GM18502 (cell line): ENCODE data around the gene GNGT1.
"Not testable (repeated sequence)": the region's sequence is repeated elsewhere in the genome, so short reads cannot be mapped to it uniquely, and the experiment has no call there.

Experiments used
- ATAC-seq: cut with Tn5 transposase; IDR thresholded peaks from one replicate; pipeline ENCODE4 v1.9.1; 2021; ENCODE audit warnings: mild to moderate bottlenecking; ENCODE audit not compliant: unreplicated experiment, poor library complexity

The GNGT1 gene

DNA sequence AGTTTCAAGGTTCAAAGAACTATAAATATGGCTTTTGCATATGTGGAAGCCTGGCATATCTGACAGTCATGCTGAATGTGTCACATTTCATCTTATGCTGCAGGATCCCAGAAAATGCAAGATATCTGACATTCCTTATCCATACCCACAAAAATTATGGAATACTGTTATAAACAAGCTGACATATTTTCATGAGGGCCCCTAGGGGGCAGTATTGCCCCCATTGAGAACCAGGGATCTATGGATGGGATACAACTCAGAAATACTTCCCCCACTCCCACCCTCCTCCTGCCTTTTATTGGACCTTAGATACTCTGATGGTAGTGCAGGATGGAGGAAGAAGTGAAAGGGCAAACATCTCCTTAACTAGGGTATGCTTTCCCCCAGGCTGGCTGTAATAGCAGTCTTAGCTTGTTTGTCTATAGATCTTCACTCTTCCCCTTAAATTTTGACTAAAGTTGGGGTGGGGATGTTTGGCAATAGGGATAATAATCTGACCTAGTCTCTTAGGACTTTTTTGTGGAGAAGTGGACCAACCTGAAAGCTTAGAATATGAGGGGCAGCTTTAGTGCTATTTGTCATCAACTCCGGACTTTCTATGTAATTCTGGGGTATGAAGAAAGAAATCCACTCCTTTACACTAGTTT is 3.5 kb upstream of the GNGT1 start:
- ATAC-seq, result no peak

DNA sequence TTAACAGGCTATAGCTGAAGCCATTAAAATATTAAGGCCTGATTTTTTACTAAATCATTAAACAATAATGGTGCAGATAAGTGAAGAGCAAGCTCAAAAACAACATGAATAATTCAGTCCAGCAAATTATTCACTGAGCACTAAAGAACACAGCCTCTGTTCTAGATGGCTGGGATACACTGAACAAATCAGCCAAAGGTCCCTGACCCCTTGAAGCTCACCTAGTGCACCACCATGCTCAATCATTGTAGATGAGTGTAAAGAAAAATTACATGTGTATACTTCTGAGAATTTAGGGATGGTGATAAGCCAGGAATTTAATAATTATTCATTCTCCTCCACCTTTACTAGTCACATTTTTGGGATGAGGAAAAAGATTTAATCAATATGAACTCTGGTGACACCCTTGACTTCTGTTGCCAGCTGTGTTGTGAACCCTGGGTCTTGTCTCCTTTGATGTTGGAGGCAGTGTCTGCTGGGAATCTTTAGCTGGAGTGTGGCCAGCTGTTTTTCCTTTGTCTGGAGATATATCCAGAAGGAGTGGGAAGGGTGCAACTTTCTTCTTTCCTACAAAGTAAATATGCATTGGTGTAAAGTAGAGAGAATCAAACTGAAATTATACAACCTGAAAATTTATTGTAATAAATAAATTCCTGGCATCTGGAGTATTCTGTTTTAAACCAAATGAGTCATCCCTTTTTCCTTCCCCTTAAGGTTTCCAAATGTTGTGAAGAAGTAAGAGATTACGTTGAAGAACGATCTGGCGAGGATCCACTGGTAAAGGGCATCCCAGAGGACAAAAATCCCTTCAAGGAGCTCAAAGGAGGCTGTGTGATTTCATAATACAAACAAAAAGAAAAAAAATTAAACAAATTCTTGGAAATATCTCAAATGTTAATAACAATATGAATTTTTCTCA is 4.0 kb downstream of the GNGT1 start:
- no peak for ATAC-seq

DNA sequence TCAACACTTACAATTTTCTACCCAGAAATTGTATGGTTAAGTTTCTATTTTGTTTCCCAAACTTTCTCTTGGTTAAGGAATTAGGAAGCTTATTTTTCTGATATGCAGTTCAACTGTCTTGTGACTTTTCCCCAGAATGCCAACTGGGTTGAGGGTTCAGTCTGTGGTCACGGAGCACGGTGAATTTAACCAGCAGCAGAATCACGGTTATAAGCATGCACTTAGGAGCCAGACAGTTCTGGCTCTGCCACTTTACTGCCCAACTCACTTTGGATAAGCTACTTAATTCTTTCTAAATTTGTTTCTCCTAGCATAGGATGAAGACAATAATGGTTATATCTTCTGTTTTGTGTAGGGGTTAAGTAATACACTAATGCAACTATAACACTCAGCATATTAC is 4.9 kb downstream of the GNGT1 start:
- ATAC-seq, result peak; percentile 12

DNA sequence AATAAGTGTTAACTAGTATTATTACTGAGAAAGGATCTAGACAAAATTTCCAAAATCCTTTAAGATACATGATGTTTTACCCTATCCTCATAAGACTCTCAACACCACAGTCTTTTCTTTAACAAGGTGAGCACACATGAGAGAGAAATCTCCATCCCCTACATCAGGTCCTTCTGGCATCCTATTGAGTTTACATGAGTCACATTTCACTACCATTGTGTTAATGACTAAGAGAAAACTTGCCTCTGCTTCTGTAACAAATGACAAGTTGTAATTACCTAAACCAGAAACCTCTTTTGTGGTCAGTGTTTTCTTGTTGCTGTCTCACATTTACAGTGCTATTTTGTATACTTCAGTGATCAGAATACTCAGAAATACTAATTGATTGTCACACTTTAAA is 5.3 kb downstream of the GNGT1 start:
- ATAC-seq, result peak; percentile 64

DNA sequence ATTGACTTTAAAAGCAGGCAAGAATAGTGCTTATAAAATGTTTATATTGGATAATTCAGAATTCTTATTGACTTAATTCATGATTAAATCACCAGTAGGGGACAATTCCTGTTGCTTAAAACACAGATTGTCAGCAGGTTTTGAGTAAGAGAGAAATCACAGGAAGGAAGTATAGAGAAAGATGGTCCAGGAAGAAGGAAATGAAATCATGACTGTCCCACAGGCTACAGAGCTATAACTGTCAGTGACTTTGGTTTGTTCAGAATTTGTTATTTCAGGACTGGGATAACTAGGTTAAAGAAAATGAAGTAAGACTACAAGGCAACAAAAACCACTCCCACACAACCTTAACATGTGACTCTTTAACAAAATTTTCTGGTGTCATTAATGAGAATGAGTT is 6.8 kb downstream of the GNGT1 start:
- ATAC-seq, result no peak

DNA sequence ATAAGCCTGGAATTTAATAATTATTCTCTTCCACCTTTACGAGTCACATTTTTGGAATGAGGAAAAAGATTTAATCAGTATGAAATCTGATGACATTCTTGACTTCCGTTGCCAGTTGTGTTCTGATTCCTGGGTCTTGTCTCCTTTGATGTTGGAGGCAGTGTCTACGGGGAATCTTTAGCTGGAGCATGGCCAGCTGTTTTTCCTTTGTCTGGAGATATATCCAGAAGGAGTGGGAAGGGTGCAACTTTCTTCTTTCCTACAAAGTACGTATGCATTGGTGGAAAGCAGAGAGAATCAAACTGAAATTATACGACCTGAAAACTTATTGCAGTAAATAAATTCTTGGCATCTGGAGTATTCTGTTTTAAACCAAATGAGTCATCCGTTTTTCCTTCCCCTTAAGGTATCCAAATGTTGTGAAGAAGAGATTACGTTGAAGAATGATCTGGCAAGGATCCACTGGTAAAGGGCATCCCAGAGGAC is 8.3 kb downstream of the GNGT1 start:
- no peak for ATAC-seq

DNA sequence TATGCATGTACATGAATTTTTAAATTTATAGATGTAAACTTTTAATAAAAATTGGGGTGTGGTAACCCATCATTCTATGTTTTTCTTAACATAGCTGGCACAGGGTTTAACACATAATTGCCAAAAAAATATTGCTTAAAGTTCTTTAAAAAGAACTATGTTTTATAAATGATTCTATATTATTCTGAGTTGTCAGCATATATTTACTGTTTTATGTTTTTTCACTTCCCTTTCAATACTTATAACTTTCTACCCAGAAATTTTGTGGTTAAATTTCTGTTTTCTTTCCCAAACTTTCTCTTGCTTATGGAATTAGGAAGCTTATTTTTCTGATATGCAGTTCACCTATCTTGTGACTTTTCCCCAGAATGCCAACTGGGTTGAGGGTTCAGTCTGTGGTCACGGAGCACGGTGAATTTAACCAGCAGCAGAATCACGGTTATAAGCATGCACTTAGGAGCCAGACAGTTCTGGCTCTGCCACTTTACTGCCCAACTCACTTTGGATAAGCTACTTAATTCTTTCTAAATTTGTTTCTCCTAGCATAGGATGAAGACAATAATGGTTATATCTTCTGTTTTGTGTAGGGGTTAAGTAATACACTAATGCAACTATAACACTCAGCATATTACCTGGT is 9.0 kb downstream of the GNGT1 start:
- not testable (repeated sequence) for ATAC-seq

DNA sequence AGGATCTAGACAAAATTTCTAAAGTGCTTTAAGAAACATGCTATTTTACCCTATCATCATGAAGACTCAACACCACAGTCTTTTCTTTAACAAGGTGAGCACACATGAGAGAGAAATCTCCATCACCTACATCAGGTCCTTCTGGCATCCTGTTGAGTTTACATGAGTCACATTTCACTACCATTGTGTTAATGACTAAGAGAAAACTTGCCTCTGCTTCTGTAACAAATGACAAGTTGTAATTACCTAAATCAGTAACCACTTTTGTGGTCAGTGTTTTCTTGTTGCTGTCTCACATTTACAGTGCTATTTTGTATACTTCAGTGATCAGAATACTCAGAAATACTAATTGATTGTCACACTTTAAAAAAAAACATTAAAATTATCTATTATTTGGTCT is 9.5 kb downstream of the GNGT1 start:
- not testable (repeated sequence) for ATAC-seq

DNA sequence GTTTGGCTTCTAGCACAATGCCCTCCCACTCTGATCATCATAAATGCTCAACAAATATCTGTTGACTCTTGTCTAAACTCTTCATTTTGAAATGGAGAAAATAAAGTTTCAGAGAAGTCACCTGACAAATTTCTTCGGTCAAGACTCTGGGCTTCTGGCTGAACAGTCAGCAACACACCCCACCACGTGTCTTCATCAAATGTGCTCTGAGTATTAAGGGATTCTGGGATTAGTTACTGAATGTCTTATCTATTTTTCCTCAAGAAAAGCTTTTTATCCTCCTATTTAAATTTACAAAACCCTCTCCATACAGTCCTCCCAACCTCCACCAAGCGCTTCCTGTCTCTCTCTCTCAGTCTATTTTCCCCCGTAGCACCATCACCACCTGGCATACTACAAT is 9.9 kb downstream of the GNGT1 start:
- not testable (repeated sequence) for ATAC-seq

DNA sequence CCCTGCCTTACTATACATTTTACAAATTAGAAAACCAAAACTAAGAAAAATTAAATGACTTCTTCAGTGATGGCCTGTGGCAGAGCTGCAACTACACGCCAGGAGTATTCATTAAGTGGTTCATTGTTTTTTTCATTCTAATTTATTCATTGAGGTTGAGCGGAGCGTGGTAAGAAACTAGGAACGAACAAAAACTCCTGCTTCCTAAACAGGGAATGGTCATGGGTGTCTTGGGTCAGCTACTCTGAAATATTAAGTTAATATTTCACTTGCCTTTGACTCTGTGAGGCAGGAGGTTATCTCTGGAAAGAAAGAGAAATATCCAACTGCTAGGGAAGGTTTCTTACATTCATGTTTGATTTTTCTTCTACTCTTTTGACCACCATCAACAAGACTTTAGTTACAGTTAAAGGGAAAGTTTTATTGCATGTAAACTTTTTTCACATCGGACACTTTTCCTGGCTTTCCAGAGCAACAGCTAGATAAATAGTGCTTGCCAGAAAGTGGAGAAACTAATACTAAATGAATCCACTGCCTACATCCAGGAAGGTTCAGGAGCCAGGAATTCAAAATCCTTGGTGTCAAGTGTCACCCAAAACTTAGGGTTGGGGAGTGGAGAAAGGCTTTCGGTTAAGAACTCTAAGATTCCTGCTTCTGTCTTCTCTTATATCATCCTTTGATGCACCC is 14.3 kb downstream of the GNGT1 start:
- no peak for ATAC-seq

DNA sequence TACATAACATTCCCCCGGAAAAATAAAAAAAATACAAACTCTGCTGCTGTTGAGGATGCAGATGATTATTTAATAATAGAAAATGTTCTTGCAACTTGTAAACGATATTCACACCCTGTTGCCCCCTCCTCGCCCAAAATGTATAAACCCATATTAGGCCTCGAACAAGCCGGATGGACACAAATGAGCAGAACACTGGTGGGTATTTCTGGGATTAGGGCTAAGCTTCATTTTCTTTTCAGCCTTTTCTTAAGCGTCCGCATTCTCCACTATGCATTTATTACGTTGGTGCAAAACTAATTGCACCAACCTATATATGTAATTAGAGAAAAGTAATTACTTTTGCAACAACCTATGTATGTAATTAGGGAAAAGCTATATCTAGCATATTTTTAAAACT is 14.8 kb downstream of the GNGT1 start:
- ATAC-seq, result no peak

DNA sequence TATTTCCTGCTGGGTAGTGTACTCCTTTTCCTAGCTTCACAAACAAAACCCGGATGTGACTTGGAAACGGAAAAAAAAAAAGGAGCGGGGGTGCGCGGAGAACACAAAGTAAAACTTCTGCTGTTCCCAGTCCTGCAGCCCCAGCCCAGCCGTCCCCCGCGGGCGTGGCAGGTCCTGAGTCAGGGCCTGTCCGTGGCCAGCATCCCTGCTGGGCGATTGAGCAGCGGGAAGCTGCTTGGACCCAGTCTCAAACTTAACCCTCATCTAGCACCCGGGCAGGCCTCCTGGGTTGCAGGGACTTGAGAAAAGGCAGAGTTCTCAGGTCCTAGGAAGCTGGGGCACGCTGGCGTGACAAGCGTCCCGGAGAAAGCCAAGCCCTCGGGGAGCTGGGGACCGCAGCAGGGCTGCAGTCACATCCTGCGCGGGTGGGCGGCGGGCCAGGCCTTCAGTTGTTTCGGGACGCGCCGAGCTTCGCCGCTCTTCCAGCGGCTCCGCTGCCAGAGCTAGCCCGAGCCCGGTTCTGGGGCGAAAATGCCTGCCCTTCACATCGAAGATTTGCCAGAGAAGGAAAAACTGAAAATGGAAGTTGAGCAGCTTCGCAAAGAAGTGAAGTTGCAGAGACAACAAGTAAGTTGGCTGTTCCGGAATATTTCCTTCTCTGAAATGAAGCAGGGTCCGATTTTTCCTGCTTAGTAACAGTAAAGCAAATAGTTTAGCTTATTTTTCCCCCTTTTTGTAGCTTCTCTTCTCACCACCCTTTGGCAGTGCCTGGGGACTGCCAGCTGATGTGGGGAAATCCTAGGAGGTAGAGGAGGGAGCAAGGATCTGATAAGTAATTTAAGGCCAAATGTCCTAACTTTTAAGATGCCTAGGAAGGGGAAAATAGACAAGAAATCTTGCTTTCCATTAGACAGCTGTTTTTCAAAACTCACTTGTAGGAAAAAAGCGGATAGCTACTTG is 15.5 kb downstream of the GNGT1 start, which contains the start of gene GNG11:
Gene GNG11, plus strand, starts transcription at position 129 of the 960 bp plus-strand sequence. Its CDS starts 403 bp downstream, at position 532.
- peak; percentile 98 for ATAC-seq

DNA sequence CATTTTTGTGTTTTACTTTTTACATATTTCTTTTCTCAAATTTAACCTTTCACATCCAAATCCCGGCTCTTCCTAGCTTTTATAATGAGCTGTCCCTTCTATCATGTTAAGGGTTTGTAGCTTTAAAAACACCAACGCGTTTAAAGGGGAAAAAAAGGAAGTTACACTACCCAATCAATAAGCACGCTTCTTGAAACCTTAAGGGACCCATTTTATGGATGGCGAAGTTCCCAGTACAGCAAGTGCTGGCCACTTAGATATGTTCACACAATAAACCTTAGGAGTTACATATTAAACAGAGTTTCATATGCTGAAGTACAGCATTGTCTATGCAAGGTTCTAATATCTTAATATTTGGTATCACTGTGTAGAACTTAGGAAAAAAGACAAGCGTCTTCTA is 16.9 kb downstream of the GNGT1 start:
- ATAC-seq, result no peak

DNA sequence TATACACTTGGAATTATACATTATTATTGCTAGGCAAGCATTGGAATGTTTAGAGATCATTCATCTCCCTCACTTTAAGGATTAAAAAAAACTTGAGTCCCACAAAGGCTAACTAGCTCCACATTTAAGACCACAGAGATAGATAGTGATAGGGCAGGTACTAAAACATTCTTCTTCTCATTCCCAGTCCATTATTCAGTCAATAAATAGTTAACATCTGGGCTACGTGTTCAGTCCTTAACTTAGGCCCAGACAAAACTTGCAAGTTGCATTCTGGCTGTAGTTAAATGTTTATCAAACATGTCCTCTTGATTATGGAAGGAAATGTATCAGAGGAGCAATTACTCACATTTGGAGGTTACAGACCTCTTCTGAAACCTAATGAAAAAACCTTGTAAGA is 17.6 kb downstream of the GNGT1 start:
- no peak for ATAC-seq

DNA sequence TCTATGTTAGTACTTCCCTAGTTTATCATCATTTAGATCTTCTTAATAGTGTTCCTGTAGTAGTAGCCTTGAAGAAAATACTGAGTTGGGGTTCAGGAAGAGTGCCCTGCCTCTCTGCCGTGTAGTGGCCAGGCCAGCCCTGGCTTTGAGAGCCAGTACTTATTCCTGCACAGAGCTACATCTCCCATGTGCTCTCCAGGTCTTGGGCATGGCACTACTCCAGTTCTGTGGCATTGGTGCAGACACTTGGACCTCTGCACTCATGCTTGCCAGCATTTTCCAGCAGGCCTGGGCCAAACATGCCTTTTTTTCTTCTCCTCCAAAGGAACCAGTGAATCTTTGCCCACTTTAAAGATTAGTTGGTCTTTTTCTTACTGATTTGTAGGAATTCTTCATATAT is 20.4 kb downstream of the GNGT1 start:
- no peak for ATAC-seq

DNA sequence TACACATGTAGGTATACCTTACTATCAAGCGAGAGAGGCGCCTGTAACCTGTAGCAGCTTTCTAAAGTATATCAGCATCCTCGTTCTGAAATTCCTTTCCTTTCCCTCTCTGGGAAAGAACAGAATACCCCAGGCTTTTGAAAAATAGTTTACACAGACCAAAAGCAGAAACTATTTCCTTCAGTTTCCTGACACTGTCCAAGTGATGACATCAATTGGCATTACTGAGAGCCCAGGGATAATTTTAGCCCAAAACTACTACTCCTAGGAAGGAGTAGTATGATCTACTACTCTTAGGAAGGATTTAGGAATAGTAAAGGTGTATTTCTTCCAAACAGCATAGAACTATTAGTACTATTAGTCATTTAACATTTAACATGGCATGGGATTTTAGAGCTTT is 21.2 kb downstream of the GNGT1 start:
- ATAC-seq, result no peak

DNA sequence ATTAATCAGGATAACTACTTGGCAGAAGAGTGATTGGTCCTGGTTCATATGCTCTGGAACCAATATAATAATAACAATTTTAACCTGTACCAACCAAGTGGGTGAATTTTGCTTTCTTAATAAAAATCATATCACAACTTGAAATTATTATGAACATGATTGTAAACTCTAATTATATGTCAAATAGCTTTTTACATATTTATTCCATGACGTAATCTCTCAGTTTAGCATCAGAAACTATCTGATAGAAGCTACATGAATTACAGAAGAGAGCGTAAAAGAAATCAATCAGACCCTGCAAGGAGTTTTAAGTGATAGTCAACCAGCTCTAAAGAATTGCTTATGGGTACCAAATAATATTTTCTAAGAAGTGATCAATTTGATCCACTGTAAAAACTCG is 25.3 kb downstream of the GNGT1 start:
- no peak for ATAC-seq

DNA sequence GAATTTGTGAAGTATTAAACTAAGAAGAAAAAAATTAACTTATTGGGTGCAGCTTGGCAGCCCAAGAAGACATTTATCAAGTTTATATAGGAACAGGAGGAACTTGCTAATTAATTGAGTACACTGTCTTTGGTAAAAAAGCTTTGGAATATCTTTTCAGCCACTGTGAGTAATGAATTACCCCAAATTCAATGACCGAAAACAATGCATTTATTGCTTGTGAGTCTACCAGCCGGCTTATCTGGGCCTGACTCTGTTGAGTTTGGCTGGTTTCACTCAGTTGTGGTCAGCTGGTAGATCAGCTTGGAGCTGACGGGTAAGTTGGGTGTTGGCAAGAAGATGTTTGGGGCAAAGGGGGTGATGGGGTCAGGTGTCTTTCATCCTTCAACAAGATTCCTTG is 26.8 kb downstream of the GNGT1 start:
- ATAC-seq, result no peak

DNA sequence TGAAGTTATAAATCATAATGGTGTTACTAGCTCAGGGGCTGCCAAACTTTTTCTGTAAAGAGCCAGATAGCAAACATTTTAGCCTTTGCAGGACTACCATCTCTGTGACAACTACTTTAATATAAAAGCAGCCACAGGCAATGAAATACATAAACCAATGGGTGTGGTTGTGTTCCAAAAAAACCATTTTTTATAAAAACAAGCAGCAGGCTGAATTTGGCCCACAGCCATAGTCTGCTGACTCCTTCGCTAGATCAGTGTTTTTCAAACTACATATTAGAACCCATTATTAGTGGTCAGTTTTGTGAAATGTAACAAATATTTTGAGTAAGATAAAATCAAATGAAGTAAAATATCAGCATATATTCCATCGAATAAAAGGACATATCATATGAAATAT is 28.7 kb downstream of the GNGT1 start:
- no peak for ATAC-seq
